ENCODE results near the gene KCNJ5. TPM values are rescaled to one million over a fixed set of nuclear protein-coding genes. Genes with fewer than 3 reads are reported as not detected.

The KCNJ5 gene
- total and polyA plus RNA-seq, 10 of the 15 experiments (the other 5 are each of a cell fraction or from before 2014, with no cell fraction given) = 0.03 TPM; not detected in 8

DNA sequence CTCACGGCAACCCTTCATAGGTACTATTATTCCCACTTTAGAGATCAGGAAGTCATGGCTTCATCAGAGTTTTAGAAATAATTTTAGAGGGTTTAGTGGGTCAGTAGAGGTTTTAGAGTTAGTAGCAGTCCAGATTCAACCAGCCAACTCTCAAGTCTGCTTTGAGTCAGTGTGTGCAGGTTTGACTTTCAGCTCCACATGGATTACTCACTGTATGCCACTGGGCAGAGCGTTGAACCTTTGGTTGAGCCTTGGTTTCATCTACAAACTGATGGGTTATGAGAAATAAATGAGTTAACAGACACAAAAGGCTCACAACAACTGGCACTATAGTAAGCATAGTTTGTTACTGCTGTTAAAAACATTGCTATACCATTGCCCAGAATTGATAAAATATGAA is 70.5 kb downstream of the KCNJ5 start (continued):
- TF ChIP-seq MTA2 (IDR thresholded peaks at IDR 0.05; ENCODE audit: low read depth) (no peak), ZNF217 (IDR thresholded peaks at IDR 0.05) (no peak), SP1 (IDR thresholded peaks at IDR 0.05; ENCODE audit: low read depth, low read length) (no peak), RB1 (IDR thresholded peaks at IDR 0.05; ENCODE audit: borderline replicate concordance) (no peak), TARDBP (IDR thresholded peaks at IDR 0.05; ENCODE audit: borderline replicate concordance) (no peak), FOS (IDR thresholded peaks at IDR 0.05; ENCODE audit: borderline replicate concordance, extremely low read depth, insufficient read length) (no peak)
- TF ChIP-seq, protein P1, sequence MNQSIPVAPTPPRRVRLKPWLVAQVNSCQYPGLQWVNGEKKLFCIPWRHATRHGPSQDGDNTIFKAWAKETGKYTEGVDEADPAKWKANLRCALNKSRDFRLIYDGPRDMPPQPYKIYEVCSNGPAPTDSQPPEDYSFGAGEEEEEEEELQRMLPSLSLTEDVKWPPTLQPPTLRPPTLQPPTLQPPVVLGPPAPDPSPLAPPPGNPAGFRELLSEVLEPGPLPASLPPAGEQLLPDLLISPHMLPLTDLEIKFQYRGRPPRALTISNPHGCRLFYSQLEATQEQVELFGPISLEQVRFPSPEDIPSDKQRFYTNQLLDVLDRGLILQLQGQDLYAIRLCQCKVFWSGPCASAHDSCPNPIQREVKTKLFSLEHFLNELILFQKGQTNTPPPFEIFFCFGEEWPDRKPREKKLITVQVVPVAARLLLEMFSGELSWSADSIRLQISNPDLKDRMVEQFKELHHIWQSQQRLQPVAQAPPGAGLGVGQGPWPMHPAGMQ (IDR thresholded peaks at IDR 0.05; ENCODE audit: borderline replicate concordance) = no peak

DNA sequence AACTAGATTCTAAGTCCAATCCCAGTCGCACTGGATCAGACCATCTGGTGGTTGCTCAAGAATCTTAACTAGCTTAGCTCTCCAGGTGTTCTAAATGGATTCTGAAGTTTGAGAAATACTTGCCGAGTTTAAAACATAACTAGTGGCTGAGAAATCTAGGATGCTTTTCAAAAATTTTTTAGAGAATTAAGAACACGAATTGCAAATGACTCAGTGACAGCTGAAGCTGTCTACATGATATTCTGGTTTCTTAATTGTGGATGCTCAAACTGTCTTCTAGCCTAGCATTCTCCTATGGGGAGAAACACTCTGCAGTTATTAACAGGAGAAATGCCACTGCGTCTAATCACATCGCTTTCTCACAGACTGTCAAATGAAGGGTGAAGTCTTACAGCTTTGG is 71.7 kb downstream of the KCNJ5 start:
- Histone ChIP-seq H3K4me3 (no peak overlapping the region), H3K36me3 (ENCODE audit: control insufficient read depth in 2 of 2, insufficient read depth in 2 of 2, low read length in 1 of 2) (no peaks in the 10 kb centered on the region), H3K4me2 (ENCODE audit: control insufficient read depth, insufficient read depth) (no peak overlapping the region), H4K20me1 (ENCODE audit: control insufficient read depth, insufficient read depth) (no peaks in the 10 kb centered on the region), H3K9ac (ENCODE audit: control insufficient read depth, insufficient read depth, low read length) (no peak overlapping the region), H3K79me2 (ENCODE audit: control insufficient read depth, insufficient read depth, low read length) (no peaks in the 10 kb centered on the region), H2AFZ (ENCODE audit: control insufficient read depth, low read depth, low read length) (no peak overlapping the region; the same call in 1 of the 2 replicates), H3K4me1 (ENCODE audit: control insufficient read depth, insufficient read depth, low read length) (peaks cover 15% of the 10 kb centered on the region), H3K9me3 (replicated peaks; ENCODE audit: control insufficient read depth, insufficient read depth, low read length) (no peaks in the 10 kb centered on the region), H3K27me3 (replicated peaks in 1 of 2; ENCODE audit: control insufficient read depth in 2 of 2, insufficient read depth in 2 of 2, low read length in 1 of 2) (0 out of 4 replicates have a peak, but pooled peaks cover 0 to 6% of the 10 kb centered on the region in 2 experiments), H3K27ac (ENCODE audit: control insufficient read depth, insufficient read depth) (no peak overlapping the region)
- TF ChIP-seq HDGF (IDR thresholded peaks at IDR 0.05) = no peak
- TF ChIP-seq, protein P2, sequence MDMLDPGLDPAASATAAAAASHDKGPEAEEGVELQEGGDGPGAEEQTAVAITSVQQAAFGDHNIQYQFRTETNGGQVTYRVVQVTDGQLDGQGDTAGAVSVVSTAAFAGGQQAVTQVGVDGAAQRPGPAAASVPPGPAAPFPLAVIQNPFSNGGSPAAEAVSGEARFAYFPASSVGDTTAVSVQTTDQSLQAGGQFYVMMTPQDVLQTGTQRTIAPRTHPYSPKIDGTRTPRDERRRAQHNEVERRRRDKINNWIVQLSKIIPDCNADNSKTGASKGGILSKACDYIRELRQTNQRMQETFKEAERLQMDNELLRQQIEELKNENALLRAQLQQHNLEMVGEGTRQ (IDR thresholded peaks at IDR 0.05; ENCODE audit: borderline replicate concordance, low read depth, low read length) = no peak
- CTCF ChIA-PET = interaction anchor here (1.3 to 20.8 kb wide), 3 partner anchors 11 to 75 kb away, joined by 3 to 480 read pairs (median 6); partner anchors contain the start of gene KCNJ5
- WGBS (ENCODE audit: insufficient coverage, insufficient replicate concordance, low lambda C conversion rate, missing lambda C conversion rate) = 75% methylated on average over 5 of the region's 5 CpGs
- SMC1A ChIA-PET (ENCODE audit: uncharacterized antibody, unreplicated experiment) = interaction anchor here (2.5 kb wide), 1 partner anchor 77 kb away, joined by 8 read pairs; no protein-coding TSS in a partner anchor
- RAD21 ChIA-PET (ENCODE audit: unreplicated experiment) = interaction anchor here (1.4 kb wide), 1 partner anchor 77 kb away, joined by 3 read pairs; no protein-coding TSS in a partner anchor
- no peak for ATAC-seq
- intact Hi-C loops (cut with micrococcal nuclease; ENCODE audit: unreplicated experiment) = no loop called here
- POLR2A ChIA-PET = interaction anchor here (0.6 kb wide), 1 partner anchor 145 kb away, joined by 5 read pairs; no protein-coding TSS in a partner anchor
- DNase-seq (ENCODE audit: low read depth, low spot score) = no peak
- in situ Hi-C loops (cut with MboI) = no loop called here
- no TSS peak for BruUV-seq (replicated peaks)
- peak; percentile 68 for FAIRE-seq
